Neural cell (in vitro differentiated cells): ENCODE data around the gene BST1. TPM values are rescaled to one million over a fixed set of nuclear protein-coding genes. Genes with fewer than 3 reads are reported as not detected.

Experiments
- H2AFZ ChIP-seq: fragments of 200-600, 300-800 bp; sonication (generic), shearing (Covaris generic); 2 replicates; pipeline ENCODE4 v1.6.0; 2014; ENCODE audit warnings: low read depth, mild to moderate bottlenecking, antibody characterized with exemption, low read length, moderate library complexity
- H3F3A ChIP-seq: fragments of 200-600 bp; shearing (Covaris generic); 2 replicates; pipeline ENCODE4 v1.6.1; 2016; ENCODE audit warnings: mild to moderate bottlenecking, moderate library complexity, mixed read lengths, antibody characterized with exemption, low read length; ENCODE audit not compliant: insufficient read depth, poor library complexity, severe bottlenecking
- H3K27ac ChIP-seq: fragments of 200-600, 300-800 bp; sonication (generic), shearing (Covaris generic); 2 replicates; pipeline ENCODE4 v1.5.1; 2014; ENCODE audit warnings: mild to moderate bottlenecking, low read length, moderate library complexity
- H3K27me3 ChIP-seq: fragments of 300-800, 200-600 bp; sonication (generic), shearing (Covaris generic); 2 replicates; pipeline ENCODE4 v1.6.0; 2014; ENCODE audit warnings: mild to moderate bottlenecking, low read depth, low read length, moderate library complexity; ENCODE audit not compliant: insufficient read depth
- H3K36me3 ChIP-seq: fragments of 300-800, 200-600 bp; sonication (generic), shearing (Covaris generic); 2 replicates; pipeline ENCODE4 v1.5.1; 2014; ENCODE audit warnings: mild to moderate bottlenecking, antibody characterized with exemption, low read length, moderate library complexity; ENCODE audit not compliant: insufficient read depth
- H3K4me2 ChIP-seq: fragments of 300-800, 200-600 bp; sonication (generic), shearing (Covaris generic); 2 replicates; pipeline ENCODE4 v1.6.0; 2014; ENCODE audit warnings: mild to moderate bottlenecking, low read length
- H3K4me3 ChIP-seq: fragments of 300-800, 200-600 bp; sonication (generic), shearing (Covaris generic); 2 replicates; pipeline ENCODE4 v1.5.1; 2014; ENCODE audit warnings: mild to moderate bottlenecking, low read length, moderate library complexity
- H3K79me2 ChIP-seq: fragments of 200-600 bp; shearing (Covaris generic); replicated peaks from 2 replicates; pipeline ENCODE4 v1.6.0; 2014; ENCODE audit warnings: mild to moderate bottlenecking, low read length, moderate library complexity; ENCODE audit not compliant: insufficient read depth
- H3K9ac ChIP-seq: fragments of 300-800, 200-600 bp; sonication (generic), shearing (Covaris generic); 2 replicates; pipeline ENCODE4 v1.6.1; 2016; ENCODE audit warnings: mild to moderate bottlenecking, low read length, mixed read lengths
- H3K9me2 ChIP-seq: fragments of 200-600 bp; shearing (Covaris generic); 2 replicates; pipeline ENCODE4 v1.6.1; 2016; ENCODE audit warnings: mild to moderate bottlenecking, low read length, mixed read lengths; ENCODE audit not compliant: insufficient read depth
- H3K9me3 ChIP-seq: fragments of 200-600, 300-800 bp; sonication (generic), shearing (Covaris generic); 2 replicates; pipeline ENCODE4 v1.6.1; 2016; ENCODE audit warnings: mild to moderate bottlenecking, mixed run types, low read length, moderate library complexity, mixed read lengths
- H4K20me1 ChIP-seq: fragments of 200-600 bp; shearing (Covaris generic); 2 replicates; pipeline ENCODE4 v1.6.1; 2016; ENCODE audit warnings: mild to moderate bottlenecking, mixed run types; ENCODE audit not compliant: insufficient read depth
- CTCF ChIP-seq: fragments of 450-650 bp; IDR thresholded peaks from 2 replicates; pipeline ENCODE4 v1.5.1; 2014; ENCODE audit warnings: antibody characterized with exemption, mild to moderate bottlenecking, moderate library complexity; ENCODE audit not compliant: poor library complexity, severe bottlenecking
- EZH2 ChIP-seq: fragments of 200-600, 300-800 bp; shearing (Covaris generic), sonication (generic); IDR thresholded peaks from 2 replicates; pipeline ENCODE4 v1.6.1; 2014; ENCODE audit warnings: antibody characterized with exemption, low read length, borderline replicate concordance, mild to moderate bottlenecking; ENCODE audit not compliant: insufficient read depth, poor library complexity, severe bottlenecking
- MXI1 ChIP-seq: fragments of 450-650 bp; conservative IDR thresholded peaks from 2 replicates; pipeline ENCODE4 v1.6.1; 2014; ENCODE audit warnings: antibody characterized with exemption, mild to moderate bottlenecking; ENCODE audit not compliant: poor library complexity, severe bottlenecking
- POLR2AphosphoS5 ChIP-seq: IDR thresholded peaks from 2 replicates; pipeline ENCODE4 v1.6.1; 2012
- RAD21 ChIP-seq: fragments of 450-650 bp; conservative IDR thresholded peaks from 2 replicates; pipeline ENCODE4 v1.6.1; 2014; ENCODE audit warnings: antibody characterized with exemption, mild to moderate bottlenecking, moderate library complexity
- REST ChIP-seq: IDR thresholded peaks from 2 replicates; pipeline ENCODE4 v1.6.1; 2012; ENCODE audit warnings: borderline replicate concordance
- SMC3 ChIP-seq: fragments of 450-650 bp; conservative IDR thresholded peaks from 2 replicates; pipeline ENCODE4 v1.6.1; 2014; ENCODE audit warnings: antibody characterized with exemption, mild to moderate bottlenecking, moderate library complexity; ENCODE audit not compliant: poor library complexity
- TAF1 ChIP-seq: IDR thresholded peaks from 2 replicates; pipeline ENCODE4 v1.6.1; 2012; ENCODE audit warnings: low read depth
- polyA plus RNA-seq: library from polyadenylated mRNA; depleted of rRNA; stranded (reverse); fragments of >200 nt; gene quantifications from 2 replicates; pipeline ENCODE4 v1.2.3, GENCODE V29; 2014

The BST1 gene
- polyA plus RNA-seq, 1 donor from 2014 or later, result 1.6 TPM

- Histone ChIP-seq H3K27me3 (no peaks in the 10 kb centered on the region), H3F3A (no peaks in the 10 kb centered on the region)
- no peak for TF ChIP-seq REST
Observed at GRCh38 chr4:15696866-15697265, 6.0 kb upstream of the BST1 start.

GRCh38 chr4:15703439-15703838 is 574 bp downstream of the BST1 start:
- Histone ChIP-seq H3K79me2 (no peaks in the 10 kb centered on the region), H3K27ac (no peak overlapping the region), H2AFZ (no peak overlapping the region), H3K36me3 (no peaks in the 10 kb centered on the region), H3K9me3 (no peaks in the 10 kb centered on the region), H3F3A (no peaks in the 10 kb centered on the region), H3K4me2 (no peak overlapping the region), H3K4me3 (no peak overlapping the region), H3K27me3 (no peaks in the 10 kb centered on the region), H3K9me2 (no peaks in the 10 kb centered on the region), H3K9ac (no peak overlapping the region), H4K20me1 (no peaks in the 10 kb centered on the region)
- TF ChIP-seq REST (no peak), CTCF (no peak), SMC3 (no peak)

More at GRCh38 chr4:15696866-15697265, 6.0 kb upstream of the BST1 start:
- Histone ChIP-seq H3K79me2 (no peaks in the 10 kb centered on the region), H3K9ac (no peak overlapping the region), H3K27ac (no peak overlapping the region), H4K20me1 (no peaks in the 10 kb centered on the region), H3K4me3 (no peak overlapping the region), H3K4me2 (no peak overlapping the region), H2AFZ (no peak overlapping the region), H3K9me2 (no peaks in the 10 kb centered on the region), H3K36me3 (no peaks in the 10 kb centered on the region), H3K9me3 (no peaks in the 10 kb centered on the region)

- H4K20me1 ChIP-seq, result no peaks in the 10 kb centered on the region
- H3K36me3 ChIP-seq, result no peaks in the 10 kb centered on the region
- no peak overlapping the region for H3K4me2 ChIP-seq
- no peaks in the 10 kb centered on the region for H3K9me2 ChIP-seq
- H3K27me3 ChIP-seq, result no peaks in the 10 kb centered on the region
- H3F3A ChIP-seq, result no peaks in the 10 kb centered on the region
- H3K79me2 ChIP-seq, result no peaks in the 10 kb centered on the region
- H3K27ac ChIP-seq, result no peak overlapping the region
- no peak overlapping the region for H3K4me3 ChIP-seq
- no peaks in the 10 kb centered on the region for H3K9me3 ChIP-seq
- no peak overlapping the region for H3K9ac ChIP-seq
- no peak overlapping the region for H2AFZ ChIP-seq
- TF ChIP-seq SMC3 (no peak), POLR2AphosphoS5 (no peak), MXI1 (no peak), EZH2 (no peak), TAF1 (no peak), RAD21 (no peak), REST (no peak)
Observed at GRCh38 chr4:15704129-15704528, 1.3 kb downstream of the BST1 start.
